Osteoblast (primary cell): Measurements from ENCODE around the gene HYDIN. TPM values are rescaled to one million over a fixed set of nuclear protein-coding genes. Genes with fewer than 3 reads are reported as not detected.

Experiments
- DNase-seq: peaks from one replicate; pipeline ENCODE4 v3.0.0; 2011; ENCODE audit warnings: low spot score, mixed read lengths; ENCODE audit not compliant: insufficient read length; ENCODE audit errors: missing footprints
- H2AFZ ChIP-seq: 2 replicates; pipeline ENCODE4 v1.6.0; 2011; ENCODE audit warnings: mild to moderate bottlenecking, low read length
- H3K27ac ChIP-seq: 2 replicates; pipeline ENCODE4 v1.5.1; 2011; ENCODE audit warnings: mild to moderate bottlenecking, low read depth, low read length, moderate library complexity
- H3K27me3 ChIP-seq: 2 replicates; pipeline ENCODE4 v1.6.0; 2012; ENCODE audit warnings: mild to moderate bottlenecking, control low read depth, inconsistent platforms, low read length, moderate library complexity; ENCODE audit not compliant: insufficient read depth
- H3K36me3 ChIP-seq: 2 replicates; pipeline ENCODE4 v1.5.1; 2011; ENCODE audit warnings: mild to moderate bottlenecking, low read length, control low read depth, moderate library complexity; ENCODE audit not compliant: insufficient read depth
- H3K4me1 ChIP-seq: 2 replicates; pipeline ENCODE4 v1.5.1; 2011; ENCODE audit warnings: mild to moderate bottlenecking, low read length, control low read depth, moderate library complexity; ENCODE audit not compliant: insufficient read depth
- H3K4me2 ChIP-seq: 2 replicates; pipeline ENCODE4 v1.6.0; 2011; ENCODE audit warnings: mild to moderate bottlenecking, low read length; ENCODE audit not compliant: insufficient read depth
- H3K4me3 ChIP-seq: fragments of 200-600 bp; sonication (generic); 3 replicates; pipeline ENCODE4 v1.5.1; 2012; ENCODE audit warnings: mild to moderate bottlenecking, low read length, inconsistent platforms; ENCODE audit not compliant: insufficient read depth
- H3K79me2 ChIP-seq: 2 replicates; pipeline ENCODE4 v1.6.0; 2012; ENCODE audit warnings: mild to moderate bottlenecking, low read length, control low read depth, inconsistent platforms; ENCODE audit not compliant: insufficient read depth
- H3K9me3 ChIP-seq: 2 replicates; pipeline ENCODE4 v1.5.1; 2011; ENCODE audit warnings: low read depth, low read length, control low read depth
- H4K20me1 ChIP-seq: 2 replicates; pipeline ENCODE4 v1.6.0; 2012; ENCODE audit warnings: mild to moderate bottlenecking, low read length, control low read depth; ENCODE audit not compliant: insufficient read depth
- CTCF ChIP-seq: IDR thresholded peaks from 2 replicates; pipeline ENCODE4 v1.5.1; 2011; ENCODE audit warnings: mild to moderate bottlenecking, low read depth, low read length, moderate library complexity; ENCODE audit errors: extremely low read depth
- total RNA-seq: library from RNA; depleted of rRNA; stranded (reverse); fragments of >200 nt; gene quantifications from 2 replicates; pipeline ENCODE4 v1.2.3, GENCODE V29; 2012

Gene HYDIN
- total RNA-seq, 1 donor, result 2.9 TPM

- Histone ChIP-seq H3K27ac (no peak overlapping the region), H3K4me1 (peaks cover 22% of the 10 kb centered on the region), H3K36me3 (peaks cover 20% of the 10 kb centered on the region), H3K27me3 (no peaks in the 10 kb centered on the region), H2AFZ (no peak overlapping the region), H4K20me1 (no peaks in the 10 kb centered on the region), H3K9me3 (no peaks in the 10 kb centered on the region), H3K79me2 (no peaks in the 10 kb centered on the region), H3K4me3 (no peak overlapping the region), H3K4me2 (no peak overlapping the region)
- no peak for DNase-seq
- no peak for TF ChIP-seq CTCF
Measured at GRCh38 chr16:70766658-70767057, 463.9 kb downstream of the HYDIN start.

- Histone ChIP-seq H3K27ac (no peak overlapping the region), H3K79me2 (no peaks in the 10 kb centered on the region), H4K20me1 (peaks cover 2% of the 10 kb centered on the region), H3K27me3 (no peaks in the 10 kb centered on the region), H3K4me3 (no peak overlapping the region), H3K4me2 (no peak overlapping the region), H3K9me3 (no peaks in the 10 kb centered on the region), H3K4me1 (peaks cover 25% of the 10 kb centered on the region), H2AFZ (no peak overlapping the region), H3K36me3 (peaks cover 19% of the 10 kb centered on the region)
- DNase-seq, result no peak
- no peak for TF ChIP-seq CTCF
Measured at GRCh38 chr16:70766176-70766575, 464.3 kb downstream of the HYDIN start.

- Histone ChIP-seq H3K27me3 (no peaks in the 10 kb centered on the region), H3K4me1 (peaks cover 26% of the 10 kb centered on the region), H2AFZ (no peak overlapping the region), H3K36me3 (peaks cover 16% of the 10 kb centered on the region), H3K79me2 (no peaks in the 10 kb centered on the region), H3K27ac (no peak overlapping the region), H3K4me3 (no peak overlapping the region), H3K4me2 (no peak overlapping the region), H4K20me1 (peaks cover 2% of the 10 kb centered on the region), H3K9me3 (no peaks in the 10 kb centered on the region)
- no peak for DNase-seq
- no peak for TF ChIP-seq CTCF
Measured at GRCh38 chr16:70765491-70765890, 465.0 kb downstream of the HYDIN start.

- peaks cover 2% of the 10 kb centered on the region for H4K20me1 ChIP-seq
- H3K27me3 ChIP-seq, result no peaks in the 10 kb centered on the region
- TF ChIP-seq CTCF, result no peak
- H3K36me3 ChIP-seq, result peaks cover 13% of the 10 kb centered on the region
- no peak overlapping the region for H2AFZ ChIP-seq
- H3K4me3 ChIP-seq, result no peak overlapping the region
- H3K27ac ChIP-seq, result no peak overlapping the region
- no peak overlapping the region for H3K4me2 ChIP-seq
- peaks cover 34% of the 10 kb centered on the region for H3K4me1 ChIP-seq
- no peaks in the 10 kb centered on the region for H3K9me3 ChIP-seq
- DNase-seq, result no peak
- no peaks in the 10 kb centered on the region for H3K79me2 ChIP-seq
Measured at GRCh38 chr16:70764632-70765031, 465.9 kb downstream of the HYDIN start.
